ENCODE measurements around the gene POLG. TPM values are rescaled to one million over a fixed set of nuclear protein-coding genes. Genes with fewer than 3 reads are reported as not detected.
A peak's percentile ranks its signal among the peaks of the same experiment; 100 is the strongest.

The POLG gene
- polyA plus RNA-seq, 2 of the 4 experiments (the other 2 are of a cell fraction), result 24.1 to 50.2 TPM

GRCh38 chr15:89384176-89384604, 49.6 kb upstream of the POLG start:
- no peak for ATAC-seq
- POLR2A ChIA-PET, result no interaction called here

GRCh38 chr15:89383365-89384175, 48.9 kb upstream of the POLG start:
- CTCF ChIA-PET, result interaction anchor here (0.7 to 21.9 kb wide), 10 partner anchors 8 to 59 kb away, joined by 3 to 494 read pairs (median 6); no protein-coding TSS in a partner anchor
- FAIRE-seq (no peak), ATAC-seq (peak in 1 of 2 experiments; percentile 21; a peak in 2 of 6 replicates), DNase-seq (ENCODE audit: low read depth in 1 of 2, low spot score in 1 of 2) (peak in 1 of 2 experiments; percentile 56)
- Histone ChIP-seq H3K9me3 (no peaks in the 10 kb centered on the region), H3K4me3 (no peak overlapping the region), H3K4me2 (no peak overlapping the region), H3K27ac (no peak overlapping the region), H3K4me1 (peaks cover 10% of the 10 kb centered on the region; the same call in 2 of the 3 replicates)
- no peak for TF ChIP-seq CBX2 (IDR thresholded peaks at IDR 0.05; ENCODE audit: borderline replicate concordance, low read depth)
- TF ChIP-seq HES2 (IDR thresholded peaks at IDR 0.05), result no peak
- no peak for TF ChIP-seq FOSL2 (IDR thresholded peaks at IDR 0.05)
- no peak for TF ChIP-seq FOSL2 (CRISPR knock-in tag; IDR thresholded peaks at IDR 0.05)
- no peak for TF ChIP-seq JUN (IDR thresholded peaks at IDR 0.05)
- TF ChIP-seq NFE2L2 (conservative IDR thresholded peaks at IDR 0.05; ENCODE audit: low read length), result no peak
- no peak for TF ChIP-seq JUNB (IDR thresholded peaks at IDR 0.05)
- TF ChIP-seq EHF (CRISPR knock-in tag; IDR thresholded peaks at IDR 0.05), result no peak
- no peak for TF ChIP-seq NPAS2 (CRISPR knock-in tag; IDR thresholded peaks at IDR 0.05; ENCODE audit: borderline replicate concordance)
- TF ChIP-seq EP300 (IDR thresholded peaks at IDR 0.05), result no peak
- no peak for TF ChIP-seq BCL3 (IDR thresholded peaks at IDR 0.05)
- no peak for TF ChIP-seq SMC3 (IDR thresholded peaks at IDR 0.05)
- no peak for TF ChIP-seq CHD4 (IDR thresholded peaks at IDR 0.05; ENCODE audit: borderline replicate concordance)
- no peak for TF ChIP-seq HOXB13 (CRISPR knock-in tag; IDR thresholded peaks at IDR 0.05; ENCODE audit: low read depth)
- TF ChIP-seq EHMT2 (IDR thresholded peaks at IDR 0.05; ENCODE audit: low read depth), result no peak
- no peak for TF ChIP-seq RNF2 (IDR thresholded peaks at IDR 0.05; ENCODE audit: borderline replicate concordance, low read depth)
- no peak for TF ChIP-seq POLR2A (IDR thresholded peaks at IDR 0.05; ENCODE audit: low read length)
- POLR2A ChIA-PET, result no interaction called here
- 27% methylated on average over 10 of the region's 10 CpGs for WGBS (ENCODE audit: missing lambda C conversion rate)

More at GRCh38 chr15:89384176-89384604, 49.6 kb upstream of the POLG start:
- DNase-seq (ENCODE audit: low read depth in 1 of 2, low spot score in 1 of 2), result no peak
- WGBS (ENCODE audit: missing lambda C conversion rate), result 43% methylated on average over 3 of the region's 3 CpGs
- Histone ChIP-seq H3K4me2 (no peak overlapping the region), H3K4me3 (no peak overlapping the region), H3K9me3 (no peaks in the 10 kb centered on the region), H3K27ac (no peak overlapping the region), H3K4me1 (peaks cover 10% of the 10 kb centered on the region; the same call in 2 of the 3 replicates)
- no peak for FAIRE-seq
- CTCF ChIA-PET, result interaction anchor here (0.7 to 21.9 kb wide), 8 partner anchors 8 to 47 kb away, joined by 3 to 494 read pairs (median 6); no protein-coding TSS in a partner anchor
- no peak for TF ChIP-seq CBX8 (IDR thresholded peaks at IDR 0.05)
- TF ChIP-seq EHMT2 (IDR thresholded peaks at IDR 0.05; ENCODE audit: low read depth), result no peak
- no peak for TF ChIP-seq HOXB13 (CRISPR knock-in tag; IDR thresholded peaks at IDR 0.05; ENCODE audit: low read depth)
- TF ChIP-seq KDM5A (IDR thresholded peaks at IDR 0.05), result no peak

GRCh38 chr15:89381888-89382686, 47.5 kb upstream of the POLG start:
- peaks cover 10% of the 10 kb centered on the region; the same call in 2 of the 3 replicates for H3K4me1 ChIP-seq
- DNase-seq (ENCODE audit: low read depth in 1 of 2, low spot score in 1 of 2) (no peak), ATAC-seq (no peak), FAIRE-seq (no peak)
- 60% methylated on average over 11 of the region's 11 CpGs for WGBS (ENCODE audit: missing lambda C conversion rate)
- ChIA-PET CTCF (interaction anchor here (0.9 to 21.9 kb wide), 9 partner anchors 10 to 91 kb away, joined by 3 to 494 read pairs (median 7); no protein-coding TSS in a partner anchor), POLR2A (no interaction called here)
- TF ChIP-seq CHD4 (IDR thresholded peaks at IDR 0.05; ENCODE audit: borderline replicate concordance) (no peak), MAFK (IDR thresholded peaks at IDR 0.05; ENCODE audit: partially characterized antibody) (peak; percentile 75), ATOH8 (CRISPR knock-in tag; IDR thresholded peaks at IDR 0.05; ENCODE audit: low read depth) (no peak)
- no peak overlapping the region for H3K27ac ChIP-seq
- H3K9me3 ChIP-seq, result no peaks in the 10 kb centered on the region
- H3K4me2 ChIP-seq, result no peak overlapping the region
- no peak overlapping the region for H3K4me3 ChIP-seq
